Gastroesophageal sphincter (tissue), 3 donors: ENCODE data around the gene LEKR1.

ENCODE experiments used
- EP300 ChIP-seq: sonication (generic); formaldehyde crosslinking; IDR thresholded peaks from one replicate; pipeline ENCODE4 v1.6.1; 2017; ENCODE audit warnings: antibody characterized with exemption, mild to moderate bottlenecking
- POLR2A ChIP-seq, 2 donors: fragments of 450-650 bp; IDR thresholded peaks; one replicate each; pipeline ENCODE4 v1.6.1; 2017; ENCODE audit warnings: antibody characterized with exemption in 2 of 2, mild to moderate bottlenecking in 2 of 2, moderate library complexity in 1 of 2
- POLR2AphosphoS5 ChIP-seq: sonication (generic); formaldehyde crosslinking; IDR thresholded peaks from one replicate; pipeline ENCODE4 v1.6.1; 2017; ENCODE audit warnings: antibody characterized with exemption
- TF ChIP-seq, protein P1 (sequence below), 4 experiments: fragments of 200-600 bp in 2 of 4; fragments of 450-650 bp in 2 of 4; sonication (generic) in 1 of 4; IDR thresholded peaks; one replicate each; pipeline ENCODE4 v1.5.1; 2017 to 2019; ENCODE audit warnings: antibody characterized with exemption in 4 of 4, mild to moderate bottlenecking in 2 of 4, moderate library complexity in 2 of 4

DNA sequence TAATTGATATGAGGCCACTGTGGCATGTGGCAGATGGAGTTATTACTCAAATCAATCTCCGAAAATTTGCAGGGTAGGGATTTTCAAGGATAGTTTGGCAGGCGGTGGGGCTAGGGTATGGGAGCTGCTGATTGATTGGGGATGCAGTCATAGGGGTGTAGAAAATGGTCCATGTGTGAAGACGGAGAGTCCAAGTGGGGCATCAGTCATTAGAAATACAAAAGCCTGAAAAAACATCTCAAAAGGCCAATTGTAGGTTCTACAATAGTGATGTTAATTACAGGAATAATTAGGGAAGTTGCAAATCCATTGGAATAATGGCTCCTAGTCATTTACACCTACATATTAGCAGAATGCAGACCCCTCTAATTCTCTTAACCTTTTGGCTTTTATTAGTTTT lies 4.9 kb downstream of the LEKR1 start:
- TF ChIP-seq, protein P1, sequence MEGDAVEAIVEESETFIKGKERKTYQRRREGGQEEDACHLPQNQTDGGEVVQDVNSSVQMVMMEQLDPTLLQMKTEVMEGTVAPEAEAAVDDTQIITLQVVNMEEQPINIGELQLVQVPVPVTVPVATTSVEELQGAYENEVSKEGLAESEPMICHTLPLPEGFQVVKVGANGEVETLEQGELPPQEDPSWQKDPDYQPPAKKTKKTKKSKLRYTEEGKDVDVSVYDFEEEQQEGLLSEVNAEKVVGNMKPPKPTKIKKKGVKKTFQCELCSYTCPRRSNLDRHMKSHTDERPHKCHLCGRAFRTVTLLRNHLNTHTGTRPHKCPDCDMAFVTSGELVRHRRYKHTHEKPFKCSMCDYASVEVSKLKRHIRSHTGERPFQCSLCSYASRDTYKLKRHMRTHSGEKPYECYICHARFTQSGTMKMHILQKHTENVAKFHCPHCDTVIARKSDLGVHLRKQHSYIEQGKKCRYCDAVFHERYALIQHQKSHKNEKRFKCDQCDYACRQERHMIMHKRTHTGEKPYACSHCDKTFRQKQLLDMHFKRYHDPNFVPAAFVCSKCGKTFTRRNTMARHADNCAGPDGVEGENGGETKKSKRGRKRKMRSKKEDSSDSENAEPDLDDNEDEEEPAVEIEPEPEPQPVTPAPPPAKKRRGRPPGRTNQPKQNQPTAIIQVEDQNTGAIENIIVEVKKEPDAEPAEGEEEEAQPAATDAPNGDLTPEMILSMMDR (IDR thresholded peaks at IDR 0.05) = no peak
- TF ChIP-seq POLR2AphosphoS5 (no peak), EP300 (no peak), POLR2A (IDR thresholded peaks at IDR 0.05) (no peak)
